ENCODE measurements around the gene NDRG3. TPM values are rescaled to one million over a fixed set of nuclear protein-coding genes. Genes with fewer than 3 reads are reported as not detected.

The NDRG3 gene
- 17.2 and 20.5 TPM in 2 replicates for total RNA-seq (2012; rRNA removed)

DNA sequence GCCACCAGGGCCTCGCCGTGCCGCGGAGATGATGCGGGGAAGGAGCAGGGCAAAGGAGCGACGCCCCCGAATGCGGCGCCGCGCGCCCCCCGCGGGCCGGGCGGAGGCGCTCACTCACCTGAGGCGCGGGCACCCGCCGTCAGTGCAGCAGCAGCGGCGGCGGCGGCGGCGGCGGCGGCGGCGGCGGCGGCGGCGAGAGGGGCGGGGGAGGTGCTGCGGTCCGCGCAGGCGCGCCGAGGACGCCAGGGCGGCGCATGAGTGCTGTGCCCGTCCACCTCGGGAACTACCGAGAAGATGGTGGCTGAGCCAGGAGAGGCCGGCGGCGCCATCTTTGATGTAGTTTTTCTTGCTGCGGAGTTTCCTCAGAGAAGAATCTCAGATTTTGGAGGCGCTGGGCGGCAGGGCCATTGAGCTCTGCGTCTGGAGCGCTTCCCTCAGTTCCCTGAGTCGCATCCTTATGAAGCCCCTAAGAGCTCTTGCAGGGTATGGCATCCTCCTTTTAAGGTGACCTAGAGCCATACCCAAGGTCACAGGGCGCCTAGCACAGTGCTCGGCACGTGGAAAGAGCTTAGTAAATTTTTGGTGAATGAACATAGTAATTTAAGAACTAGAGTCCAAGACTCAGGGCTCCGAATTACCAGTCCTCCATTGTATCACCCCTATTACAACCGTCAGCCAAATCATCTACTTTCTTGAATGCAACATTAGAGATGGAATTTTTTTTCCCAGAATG, at the start of gene NDRG3:
NDRG3 (minus strand) TSS at position 164 of the 733 bp plus-strand sequence. CDS start 24,355 bp downstream, outside the sequence.
- peaks cover 16% of the 10 kb centered on the region for H3K4me1 ChIP-seq (ENCODE audit: control insufficient read depth, insufficient read depth, low read length)
- peak within 1 kb of the TSS; percentile 84 for H3K9ac ChIP-seq (ENCODE audit: low read depth, low read length)

GRCh38 chr20:36794116-36794474, 48.2 kb upstream of the NDRG3 start:
- Histone ChIP-seq H3K4me1 (ENCODE audit: control insufficient read depth, insufficient read depth, low read length) (no peaks in the 10 kb centered on the region), H3K4me3 (ENCODE audit: low read length) (no peak overlapping the region), H3K36me3 (ENCODE audit: insufficient read depth, low read length) (peaks cover 63% of the 10 kb centered on the region), H3K9me3 (replicated peaks; ENCODE audit: low read length) (no peaks in the 10 kb centered on the region), H3K9ac (ENCODE audit: low read depth, low read length) (no peak overlapping the region), H3K27me3 (ENCODE audit: control insufficient read depth, insufficient read depth, low read length) (no peaks in the 10 kb centered on the region), H3K4me2 (ENCODE audit: low read length) (no peak overlapping the region)

More for the DNA sequence above, at the start of gene NDRG3:
- H3K27me3 ChIP-seq (ENCODE audit: control insufficient read depth, insufficient read depth, low read length): no peaks in the 10 kb centered on the region
- peak within 1 kb of the TSS; percentile 89 for H3K4me3 ChIP-seq (ENCODE audit: low read length)
- no peaks in the 10 kb centered on the region for H3K9me3 ChIP-seq (replicated peaks; ENCODE audit: low read length)
- H3K4me2 ChIP-seq (ENCODE audit: low read length): peak within 1 kb of the TSS; percentile 100
- peaks cover 7% of the 10 kb centered on the region for H3K36me3 ChIP-seq (ENCODE audit: insufficient read depth, low read length)

- Histone ChIP-seq H3K4me2 (ENCODE audit: low read length) (no peak overlapping the region), H3K36me3 (ENCODE audit: insufficient read depth, low read length) (peaks cover 62% of the 10 kb centered on the region), H3K4me1 (ENCODE audit: control insufficient read depth, insufficient read depth, low read length) (no peaks in the 10 kb centered on the region), H3K27me3 (ENCODE audit: control insufficient read depth, insufficient read depth, low read length) (no peaks in the 10 kb centered on the region), H3K4me3 (ENCODE audit: low read length) (no peak overlapping the region), H3K9me3 (replicated peaks; ENCODE audit: low read length) (no peaks in the 10 kb centered on the region), H3K9ac (ENCODE audit: low read depth, low read length) (no peak overlapping the region)
These were observed 47.6 kb upstream of the NDRG3 start for GRCh38 chr20:36793294-36794115.

GRCh38 chr20:36792422-36792821, 46.5 kb upstream of the NDRG3 start:
- Histone ChIP-seq H3K27me3 (ENCODE audit: control insufficient read depth, insufficient read depth, low read length) (no peaks in the 10 kb centered on the region), H3K9ac (ENCODE audit: low read depth, low read length) (no peak overlapping the region), H3K4me1 (ENCODE audit: control insufficient read depth, insufficient read depth, low read length) (no peaks in the 10 kb centered on the region), H3K36me3 (ENCODE audit: insufficient read depth, low read length) (peaks cover 51% of the 10 kb centered on the region), H3K4me3 (ENCODE audit: low read length) (no peak overlapping the region), H3K4me2 (ENCODE audit: low read length) (no peak overlapping the region), H3K9me3 (replicated peaks; ENCODE audit: low read length) (no peaks in the 10 kb centered on the region)

GRCh38 chr20:36791862-36792261, 46.0 kb upstream of the NDRG3 start:
- H3K4me3 ChIP-seq (ENCODE audit: low read length): no peak overlapping the region
- no peak overlapping the region for H3K9ac ChIP-seq (ENCODE audit: low read depth, low read length)
- H3K36me3 ChIP-seq (ENCODE audit: insufficient read depth, low read length): peaks cover 46% of the 10 kb centered on the region
- no peaks in the 10 kb centered on the region for H3K9me3 ChIP-seq (replicated peaks; ENCODE audit: low read length)
- H3K27me3 ChIP-seq (ENCODE audit: control insufficient read depth, insufficient read depth, low read length): no peaks in the 10 kb centered on the region
- no peaks in the 10 kb centered on the region for H3K4me1 ChIP-seq (ENCODE audit: control insufficient read depth, insufficient read depth, low read length)
- no peak overlapping the region for H3K4me2 ChIP-seq (ENCODE audit: low read length)

DNA sequence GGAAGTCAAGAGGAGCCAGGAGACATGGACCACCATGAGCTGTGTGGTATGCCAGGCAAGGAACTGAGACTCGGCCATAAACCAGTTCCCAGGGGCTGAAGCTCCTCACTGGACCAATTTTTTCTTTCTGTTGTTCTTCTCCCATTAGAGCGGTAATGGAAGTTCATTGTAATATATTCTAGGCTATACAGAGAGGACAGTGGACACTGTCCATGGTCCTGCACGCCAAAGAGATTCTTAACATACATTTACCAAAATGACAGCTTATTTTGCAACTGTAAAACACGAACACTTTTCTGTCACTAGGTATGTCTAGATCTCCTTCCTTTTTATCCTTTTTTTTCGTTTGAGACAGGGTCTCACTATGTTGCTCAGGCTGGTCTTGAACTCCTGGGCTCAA, 40.8 kb upstream of the NDRG3 start:
- H3K27me3 ChIP-seq (ENCODE audit: control insufficient read depth, insufficient read depth, low read length): no peaks in the 10 kb centered on the region
- H3K9ac ChIP-seq (ENCODE audit: low read depth, low read length): no peak overlapping the region
- no peaks in the 10 kb centered on the region for H3K4me1 ChIP-seq (ENCODE audit: control insufficient read depth, insufficient read depth, low read length)
- H3K4me2 ChIP-seq (ENCODE audit: low read length): no peak overlapping the region
- no peaks in the 10 kb centered on the region for H3K9me3 ChIP-seq (replicated peaks; ENCODE audit: low read length)
- H3K36me3 ChIP-seq (ENCODE audit: insufficient read depth, low read length): peaks cover 54% of the 10 kb centered on the region
- H3K4me3 ChIP-seq (ENCODE audit: low read length): no peak overlapping the region

GRCh38 chr20:36786246-36786645, 40.4 kb upstream of the NDRG3 start:
- Histone ChIP-seq H3K4me1 (ENCODE audit: control insufficient read depth, insufficient read depth, low read length) (no peaks in the 10 kb centered on the region), H3K9me3 (replicated peaks; ENCODE audit: low read length) (no peaks in the 10 kb centered on the region), H3K4me3 (ENCODE audit: low read length) (no peak overlapping the region), H3K4me2 (ENCODE audit: low read length) (no peak overlapping the region), H3K9ac (ENCODE audit: low read depth, low read length) (no peak overlapping the region), H3K27me3 (ENCODE audit: control insufficient read depth, insufficient read depth, low read length) (no peaks in the 10 kb centered on the region), H3K36me3 (ENCODE audit: insufficient read depth, low read length) (peaks cover 50% of the 10 kb centered on the region)

- Histone ChIP-seq H3K4me1 (ENCODE audit: control insufficient read depth, insufficient read depth, low read length) (no peaks in the 10 kb centered on the region), H3K4me3 (ENCODE audit: low read length) (no peak overlapping the region), H3K9ac (ENCODE audit: low read depth, low read length) (no peak overlapping the region), H3K9me3 (replicated peaks; ENCODE audit: low read length) (no peaks in the 10 kb centered on the region), H3K27me3 (ENCODE audit: control insufficient read depth, insufficient read depth, low read length) (no peaks in the 10 kb centered on the region), H3K4me2 (ENCODE audit: low read length) (no peak overlapping the region), H3K36me3 (ENCODE audit: insufficient read depth, low read length) (peaks cover 49% of the 10 kb centered on the region)
These were observed 39.4 kb upstream of the NDRG3 start for GRCh38 chr20:36785308-36785707.

DNA sequence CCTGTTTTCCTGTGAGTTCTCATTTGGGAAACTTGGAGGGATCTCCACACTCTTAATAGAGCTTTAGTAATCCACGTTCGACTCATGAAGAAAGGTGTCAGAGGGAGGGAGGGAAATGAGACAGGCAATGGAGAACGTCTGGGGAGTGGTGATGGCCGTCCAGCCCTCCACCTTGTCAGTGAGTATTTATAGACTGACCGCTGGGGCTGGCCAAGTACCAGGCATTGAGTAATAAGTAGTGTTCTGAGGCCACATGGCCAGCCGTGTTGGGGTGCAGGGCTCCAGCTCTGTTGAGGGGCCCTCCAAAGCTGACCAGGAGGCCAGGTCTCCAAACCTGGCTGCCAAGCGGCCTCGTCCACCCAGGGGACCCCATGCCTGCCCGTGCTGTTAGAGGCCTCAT, 39.0 kb upstream of the NDRG3 start:
- Histone ChIP-seq H3K4me1 (ENCODE audit: control insufficient read depth, insufficient read depth, low read length) (no peaks in the 10 kb centered on the region), H3K9me3 (replicated peaks; ENCODE audit: low read length) (no peaks in the 10 kb centered on the region), H3K9ac (ENCODE audit: low read depth, low read length) (no peak overlapping the region), H3K36me3 (ENCODE audit: insufficient read depth, low read length) (peaks cover 49% of the 10 kb centered on the region), H3K4me3 (ENCODE audit: low read length) (no peak overlapping the region), H3K27me3 (ENCODE audit: control insufficient read depth, insufficient read depth, low read length) (no peaks in the 10 kb centered on the region), H3K4me2 (ENCODE audit: low read length) (no peak overlapping the region)

DNA sequence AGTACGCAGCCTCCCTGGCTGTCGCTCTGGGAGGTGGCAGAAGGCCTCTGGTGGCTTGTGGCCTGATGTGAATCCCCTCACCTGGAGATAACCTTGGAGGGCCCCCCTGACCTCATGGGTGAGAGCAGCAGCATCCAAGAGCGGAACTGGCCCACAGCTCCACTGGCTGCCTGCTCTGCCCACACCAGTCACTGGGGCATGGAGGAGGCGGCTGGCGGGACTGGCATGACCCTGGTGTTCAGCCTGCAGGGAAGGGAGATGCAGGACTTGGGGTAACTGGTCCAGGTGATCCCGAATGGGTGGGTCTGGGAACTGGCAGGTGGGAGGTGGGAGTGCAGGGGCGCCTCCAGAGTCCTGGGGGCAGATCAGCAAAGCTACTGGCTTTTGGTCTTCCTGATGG, 38.2 kb upstream of the NDRG3 start:
- H3K4me1 ChIP-seq (ENCODE audit: control insufficient read depth, insufficient read depth, low read length): no peaks in the 10 kb centered on the region
- no peaks in the 10 kb centered on the region for H3K27me3 ChIP-seq (ENCODE audit: control insufficient read depth, insufficient read depth, low read length)
- no peaks in the 10 kb centered on the region for H3K9me3 ChIP-seq (replicated peaks; ENCODE audit: low read length)
- no peak overlapping the region for H3K9ac ChIP-seq (ENCODE audit: low read depth, low read length)
- H3K36me3 ChIP-seq (ENCODE audit: insufficient read depth, low read length): peaks cover 47% of the 10 kb centered on the region
- H3K4me3 ChIP-seq (ENCODE audit: low read length): no peak overlapping the region
- H3K4me2 ChIP-seq (ENCODE audit: low read length): no peak overlapping the region

DNA sequence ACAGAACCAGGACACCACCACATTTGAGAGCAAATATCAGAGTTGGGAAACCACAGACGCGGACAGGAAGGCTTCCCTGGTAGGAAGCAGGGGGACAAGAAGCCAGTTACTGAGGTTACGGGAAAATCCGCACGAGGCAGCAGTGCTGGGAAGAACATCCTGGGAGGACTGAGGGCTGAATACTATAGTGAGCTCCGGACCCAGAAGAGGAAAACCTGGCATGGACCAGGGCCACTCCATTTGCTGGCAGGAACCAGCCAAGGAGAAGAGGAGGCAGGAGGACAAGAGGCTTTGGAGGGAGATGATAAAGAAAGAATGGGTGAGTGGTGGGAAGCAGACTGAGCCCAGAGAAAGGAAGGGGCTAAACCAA, 33.8 kb upstream of the NDRG3 start:
- Histone ChIP-seq H3K9me3 (replicated peaks; ENCODE audit: low read length) (no peaks in the 10 kb centered on the region), H3K9ac (ENCODE audit: low read depth, low read length) (no peak overlapping the region), H3K4me2 (ENCODE audit: low read length) (no peak overlapping the region), H3K27me3 (ENCODE audit: control insufficient read depth, insufficient read depth, low read length) (no peaks in the 10 kb centered on the region), H3K36me3 (ENCODE audit: insufficient read depth, low read length) (peaks cover 24% of the 10 kb centered on the region), H3K4me3 (ENCODE audit: low read length) (no peak overlapping the region), H3K4me1 (ENCODE audit: control insufficient read depth, insufficient read depth, low read length) (peaks cover 7% of the 10 kb centered on the region)
